ENCODE measurements around the gene SIGLEC14.

- TF ChIP-seq CTCF (IDR thresholded peaks at IDR 0.05; ENCODE audit: low read depth, low read length, poor library complexity, severe bottlenecking) (peak; percentile 55), EZH2phosphoT487 (IDR thresholded peaks at IDR 0.05; ENCODE audit: borderline replicate concordance, low read length) (no peak)
Observed at GRCh38 chr19:51637362-51637978, 9.2 kb downstream of the SIGLEC14 start.
